Loucy (cell line): ENCODE results near the gene FTSJ3.
"Not testable (repeated sequence)": the region's sequence is repeated elsewhere in the genome, so short reads cannot be mapped to it uniquely, and the experiment has no call there.

Experiments
- H2AFZ ChIP-seq: fragments of 200-600 bp; sonication (generic); 2 replicates; pipeline ENCODE4 v1.6.0; 2016; ENCODE audit warnings: antibody characterized with exemption, mild to moderate bottlenecking, low read length, moderate library complexity
- H3F3A ChIP-seq: fragments of 200-600 bp; 2 replicates; pipeline ENCODE4 v1.6.0; 2016; ENCODE audit warnings: antibody characterized with exemption, low read depth, mild to moderate bottlenecking
- H3K27me3 ChIP-seq: fragments of 200-600 bp; sonication (generic); 2 replicates; pipeline ENCODE4 v1.6.1; 2014; ENCODE audit warnings: low read length, mild to moderate bottlenecking; ENCODE audit not compliant: insufficient read depth, poor library complexity, severe bottlenecking
- H3K36me3 ChIP-seq: fragments of 200-600 bp; sonication (generic); 2 replicates; pipeline ENCODE4 v1.6.1; 2016; ENCODE audit warnings: low read length; ENCODE audit not compliant: insufficient read depth
- H3K4me1 ChIP-seq: fragments of 200-600 bp; sonication (generic); 2 replicates; pipeline ENCODE4 v1.5.1; 2014; ENCODE audit warnings: low read length, mild to moderate bottlenecking; ENCODE audit not compliant: insufficient read depth, poor library complexity, severe bottlenecking
- H3K4me2 ChIP-seq: fragments of 200-600 bp; sonication (generic); 2 replicates; pipeline ENCODE4 v1.6.0; 2014; ENCODE audit warnings: antibody characterized with exemption, low read length, low read depth, mild to moderate bottlenecking; ENCODE audit not compliant: poor library complexity, severe bottlenecking
- H3K4me3 ChIP-seq: fragments of 200-600 bp; sonication (generic); 2 replicates; pipeline ENCODE4 v1.5.1; 2014; ENCODE audit warnings: low read length, mild to moderate bottlenecking, mixed read lengths; ENCODE audit not compliant: poor library complexity, severe bottlenecking
- H3K79me2 ChIP-seq: fragments of 200-600 bp; sonication (generic); 2 replicates; pipeline ENCODE4 v1.6.1; 2014; ENCODE audit warnings: low read length; ENCODE audit not compliant: insufficient read depth
- H3K9ac ChIP-seq: fragments of 200-600 bp; sonication (generic); 2 replicates; pipeline ENCODE4 v1.6.0; 2014; ENCODE audit warnings: mild to moderate bottlenecking, low read depth, low read length, moderate library complexity; ENCODE audit not compliant: poor library complexity, severe bottlenecking
- H3K9me2 ChIP-seq: fragments of 200-600 bp; sonication (generic); replicated peaks from 2 replicates; pipeline ENCODE4 v1.6.1; 2016; ENCODE audit warnings: low read depth, low read length, mixed read lengths
- H3K9me3 ChIP-seq: fragments of 200-600 bp; sonication (generic); 2 replicates; pipeline ENCODE4 v1.6.1; 2014; ENCODE audit warnings: mild to moderate bottlenecking, antibody characterized with exemption, low read length, low read depth; ENCODE audit not compliant: insufficient read depth
- H4K20me1 ChIP-seq: fragments of 200-600 bp; sonication (generic); 2 replicates; pipeline ENCODE4 v1.6.0; 2014; ENCODE audit warnings: antibody characterized with exemption, low read length, mild to moderate bottlenecking; ENCODE audit not compliant: insufficient read depth, poor library complexity, severe bottlenecking
- CTCF ChIP-seq: fragments of 200-600 bp; sonication (generic); conservative IDR thresholded peaks from 2 replicates; pipeline ENCODE4 v1.5.1; 2014; ENCODE audit warnings: mild to moderate bottlenecking, antibody characterized with exemption, low read length
- EZH2phosphoT487 ChIP-seq: fragments of 200-600 bp; IDR thresholded peaks from 2 replicates; pipeline ENCODE4 v1.6.1; 2018; ENCODE audit warnings: antibody characterized with exemption, mild to moderate bottlenecking, moderate library complexity, borderline replicate concordance

Gene FTSJ3

GRCh38 chr17:63798572-63799106 is 28.8 kb downstream of the FTSJ3 start:
- Histone ChIP-seq H3K9me2 (no peaks in the 10 kb centered on the region), H3K9me3 (no peaks in the 10 kb centered on the region), H3K4me3 (no peak overlapping the region), H4K20me1 (peaks cover 16% of the 10 kb centered on the region), H3F3A (no peaks in the 10 kb centered on the region), H3K9ac (no peak overlapping the region), H3K4me2 (no peak overlapping the region), H3K27me3 (no peaks in the 10 kb centered on the region), H3K36me3 (peaks cover 97% of the 10 kb centered on the region), H3K79me2 (peaks cover 14% of the 10 kb centered on the region), H2AFZ (no peak overlapping the region), H3K4me1 (no peaks in the 10 kb centered on the region)
- TF ChIP-seq CTCF (no peak), EZH2phosphoT487 (no peak)

DNA sequence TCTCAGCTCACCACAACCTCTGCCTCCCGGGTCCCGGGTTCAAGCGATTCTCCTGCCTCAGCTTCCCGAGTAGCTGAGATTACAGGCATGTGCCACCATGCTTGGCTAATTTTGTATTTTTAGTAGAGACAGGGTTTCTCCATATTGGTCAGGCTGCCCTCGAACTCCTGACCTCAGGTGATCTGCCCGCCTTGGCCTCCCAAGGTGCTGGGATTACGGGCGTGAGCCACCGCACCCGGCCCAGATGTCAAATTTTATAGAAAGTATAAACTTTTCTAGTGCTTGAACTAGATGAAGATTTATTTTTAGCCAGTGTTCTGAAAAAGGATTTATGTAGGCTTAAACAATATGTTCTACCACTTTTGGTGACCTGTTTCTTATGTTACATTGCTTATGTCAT is 31.1 kb downstream of the FTSJ3 start:
- H4K20me1 ChIP-seq = peaks cover 23% of the 10 kb centered on the region
- H3K4me2 ChIP-seq, H3F3A ChIP-seq, H3K9me2 ChIP-seq, H3K9me3 ChIP-seq, H3K4me1 ChIP-seq, H3K4me3 ChIP-seq, H2AFZ ChIP-seq, H3K9ac ChIP-seq, H3K27me3 ChIP-seq: not testable (repeated sequence)
- peaks cover 21% of the 10 kb centered on the region for H3K79me2 ChIP-seq
- peaks cover 98% of the 10 kb centered on the region for H3K36me3 ChIP-seq

- Histone ChIP-seq H3K79me2 (peaks cover 61% of the 10 kb centered on the region), H3K4me2 (no peak overlapping the region), H3K9ac (no peak overlapping the region), H3K36me3 (peaks cover 95% of the 10 kb centered on the region), H3F3A (no peaks in the 10 kb centered on the region), H3K4me1 (no peaks in the 10 kb centered on the region), H3K9me2 (no peaks in the 10 kb centered on the region), H3K4me3 (no peak overlapping the region), H2AFZ (no peak overlapping the region), H3K9me3 (no peaks in the 10 kb centered on the region), H4K20me1 (peaks cover 28% of the 10 kb centered on the region), H3K27me3 (no peaks in the 10 kb centered on the region)
- TF ChIP-seq EZH2phosphoT487 (no peak), CTCF (no peak)
Observed at GRCh38 chr17:63792055-63792729, 35.3 kb downstream of the FTSJ3 start.

DNA sequence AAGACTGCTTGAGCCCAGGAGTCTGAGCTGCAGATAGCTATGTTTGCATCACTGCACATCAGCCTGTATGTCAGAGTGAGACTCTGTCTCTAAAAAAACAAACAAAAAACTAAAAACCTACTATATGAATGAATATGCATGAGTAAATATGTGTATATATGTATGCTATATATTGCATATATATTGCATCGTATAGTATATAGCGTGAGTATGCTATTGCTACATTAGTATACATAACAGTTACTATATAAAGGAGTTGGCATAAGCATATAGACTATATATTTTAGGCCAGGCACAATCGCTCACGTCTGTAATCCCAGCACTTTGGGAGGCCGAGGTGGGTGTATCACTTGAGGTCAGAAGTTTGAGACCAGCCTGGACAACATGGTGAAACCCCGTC is 37.4 kb downstream of the FTSJ3 start:
- no peak overlapping the region for H3K4me2 ChIP-seq
- H3K4me1 ChIP-seq = no peaks in the 10 kb centered on the region
- H3K36me3 ChIP-seq = peaks cover 83% of the 10 kb centered on the region
- H3F3A ChIP-seq = no peaks in the 10 kb centered on the region
- H3K27me3 ChIP-seq = no peaks in the 10 kb centered on the region
- no peak overlapping the region for H2AFZ ChIP-seq
- peaks cover 69% of the 10 kb centered on the region for H3K79me2 ChIP-seq
- H3K4me3 ChIP-seq = no peak overlapping the region
- peaks cover 38% of the 10 kb centered on the region for H4K20me1 ChIP-seq
- H3K9me2 ChIP-seq = no peaks in the 10 kb centered on the region
- no peak for TF ChIP-seq CTCF
- H3K9ac ChIP-seq = no peak overlapping the region
- H3K9me3 ChIP-seq = no peaks in the 10 kb centered on the region
